GM23338 (cell line): ENCODE measurements around the gene LUZP2. TPM values are rescaled to one million over a fixed set of nuclear protein-coding genes. Genes with fewer than 3 reads are reported as not detected.

Experiments
- ATAC-seq: fragments of 200-7000 bp; cut with Tn5 transposase; 3 replicates; pipeline ENCODE4 v1.9.1; 2020
- DNase-seq: peaks from one replicate; pipeline ENCODE4 v3.0.0-alpha.2; 2015; ENCODE audit warnings: low spot score
- H2AFZ ChIP-seq: fragments of 200-600 bp; sonication (generic); 2 replicates; pipeline ENCODE4 v1.8.0; 2016; ENCODE audit warnings: antibody characterized with exemption, mild to moderate bottlenecking, moderate library complexity
- H3F3A ChIP-seq: fragments of 200-600 bp; sonication (generic); replicated peaks from 2 replicates; pipeline ENCODE4 v1.8.0; 2017; ENCODE audit warnings: antibody characterized with exemption, mixed run types, low read depth
- H3K27ac ChIP-seq: fragments of 200-600 bp; sonication (generic); 2 replicates; pipeline ENCODE4 v1.6.1; 2016; ENCODE audit warnings: low read depth
- H3K27me3 ChIP-seq: fragments of 200-600 bp; sonication (generic); 2 replicates; pipeline ENCODE4 v1.8.0; 2016; ENCODE audit warnings: mild to moderate bottlenecking, mixed run types, moderate library complexity; ENCODE audit not compliant: insufficient read depth
- H3K36me3 ChIP-seq: fragments of 200-600 bp; sonication (generic); 2 replicates; pipeline ENCODE4 v1.8.0; 2016; ENCODE audit warnings: mild to moderate bottlenecking; ENCODE audit not compliant: insufficient read depth
- H3K4me1 ChIP-seq: fragments of 200-600 bp; sonication (generic); 2 replicates; pipeline ENCODE4 v1.8.0; 2016; ENCODE audit warnings: mild to moderate bottlenecking, moderate library complexity; ENCODE audit not compliant: insufficient read depth
- H3K4me2 ChIP-seq: fragments of 200-600 bp; sonication (generic); 2 replicates; pipeline ENCODE4 v1.7.1; 2017; ENCODE audit warnings: mixed run types
- H3K4me3 ChIP-seq: fragments of 200-600 bp; sonication (generic); 2 replicates; pipeline ENCODE4 v1.6.1; 2016; ENCODE audit warnings: mixed run types
- H3K79me2 ChIP-seq: fragments of 200-600 bp; sonication (generic); replicated peaks from 2 replicates; pipeline ENCODE4 v1.8.0; 2017; ENCODE audit warnings: mild to moderate bottlenecking; ENCODE audit not compliant: insufficient read depth
- H3K9me2 ChIP-seq: fragments of 200-600 bp; sonication (generic); 2 replicates; pipeline ENCODE4 v1.8.0; 2017; ENCODE audit not compliant: insufficient read depth
- H4K20me1 ChIP-seq: fragments of 200-600 bp; sonication (generic); replicated peaks from 2 replicates; pipeline ENCODE4 v1.8.0; 2017; ENCODE audit warnings: mild to moderate bottlenecking; ENCODE audit not compliant: insufficient read depth
- H3K27ac Mint-ChIP-seq: 2 replicates; pipeline ENCODE4 v1.8.0; 2020; ENCODE audit warnings: inconsistent platforms, mild to moderate bottlenecking, moderate library complexity, mixed read lengths
- H3K27me3 Mint-ChIP-seq: 3 replicates; pipeline ENCODE4 v1.8.0; 2022; ENCODE audit warnings: low read depth, mild to moderate bottlenecking, moderate library complexity, mixed read lengths, inconsistent platforms; ENCODE audit not compliant: insufficient read depth, poor library complexity
- H3K36me3 Mint-ChIP-seq: 3 replicates; pipeline ENCODE4 v1.8.0; 2021; ENCODE audit warnings: low read depth, mild to moderate bottlenecking, inconsistent platforms, moderate library complexity, mixed read lengths
- H3K4me1 Mint-ChIP-seq: 3 replicates; pipeline ENCODE4 v1.8.0; 2020; ENCODE audit warnings: mild to moderate bottlenecking, inconsistent platforms, mixed read lengths
- H3K4me3 Mint-ChIP-seq: 3 replicates; pipeline ENCODE4 v1.8.0; 2021; ENCODE audit warnings: moderate library complexity, mild to moderate bottlenecking, inconsistent platforms, mixed read lengths
- H3K9me3 Mint-ChIP-seq: 3 replicates; pipeline ENCODE4 v1.8.0; 2020; ENCODE audit warnings: moderate library complexity, mild to moderate bottlenecking, inconsistent platforms, mixed read lengths
- CREB1 ChIP-seq: fragments of 250-450 bp; sonication (Bioruptor Pico); IDR thresholded peaks from 2 replicates; pipeline ENCODE4 v1.5.0; 2020; ENCODE audit warnings: low read depth, mild to moderate bottlenecking, moderate library complexity
- EZH2 ChIP-seq: fragments of 200-600 bp; sonication (generic); IDR thresholded peaks from one replicate; pipeline ENCODE4 v1.8.0; 2017; ENCODE audit warnings: antibody characterized with exemption, mild to moderate bottlenecking, low read depth; ENCODE audit not compliant: unreplicated experiment
- EZH2phosphoT487 ChIP-seq: fragments of 200-600 bp; sonication (generic); IDR thresholded peaks from one replicate; pipeline ENCODE4 v1.8.1; 2018; ENCODE audit warnings: antibody characterized with exemption; ENCODE audit not compliant: unreplicated experiment
- JUNB ChIP-seq: IDR thresholded peaks from one replicate; pipeline ENCODE4 v1.6.1; 2016; ENCODE audit warnings: antibody characterized with exemption; ENCODE audit not compliant: unreplicated experiment
- NANOG ChIP-seq: IDR thresholded peaks from 2 replicates; pipeline ENCODE4 v1.6.1; 2016; ENCODE audit warnings: antibody characterized with exemption, borderline replicate concordance
- POLR2AphosphoS5 ChIP-seq: IDR thresholded peaks from 2 replicates; pipeline ENCODE4 v1.6.1; 2016; ENCODE audit warnings: antibody characterized with exemption, low read depth
- STAT1 ChIP-seq: IDR thresholded peaks from one replicate; pipeline ENCODE4 v1.6.1; 2016; ENCODE audit warnings: antibody characterized with exemption; ENCODE audit not compliant: unreplicated experiment
- ZNF114 ChIP-seq: fragments of 250-450 bp; sonication (Bioruptor Pico); IDR thresholded peaks from 2 replicates; pipeline ENCODE4 v1.5.0; 2020; ENCODE audit warnings: mild to moderate bottlenecking, moderate library complexity
- ZNF331 ChIP-seq: fragments of 250-450 bp; sonication (Bioruptor Pico); IDR thresholded peaks from 2 replicates; pipeline ENCODE4 v1.5.0; 2020; ENCODE audit warnings: low read depth, mild to moderate bottlenecking, moderate library complexity
- polyA plus RNA-seq: library from polyadenylated mRNA; unstranded; fragments of >200 nt; fragmentation: Nextera tagmentation; extraction: Ambion mirVana; gene quantifications from 2 replicates; pipeline ENCODE4 v1.2.1, GENCODE V29; 2016
- total RNA-seq: library from RNA; depleted of rRNA; stranded (reverse); fragments of >200 nt; shearing (Covaris generic); gene quantifications from 2 replicates; pipeline ENCODE4 v1.2.3, GENCODE V29; 2014
- TF ChIP-seq, protein P1 (sequence below), 2 experiments: fragments of 200-600 bp in 1 of 2; sonication (generic) in 1 of 2; conservative IDR thresholded peaks; 2 replicates each; pipeline versions ENCODE4 v1.5.1 to v1.6.1; 2016 to 2017; ENCODE audit warnings: antibody characterized with exemption in 2 of 2, low read depth in 2 of 2, mild to moderate bottlenecking in 2 of 2, moderate library complexity in 1 of 2
- TF ChIP-seq, protein P2 (sequence below): fragments of 250-450 bp; sonication (Bioruptor Pico); IDR thresholded peaks from 2 replicates; pipeline ENCODE4 v1.5.0; 2020; ENCODE audit warnings: mild to moderate bottlenecking, moderate library complexity
- TF ChIP-seq, protein P3 (sequence below): IDR thresholded peaks from one replicate; pipeline ENCODE4 v1.6.1; 2018; ENCODE audit warnings: antibody characterized with exemption; ENCODE audit not compliant: unreplicated experiment
- TF ChIP-seq, protein P4 (sequence below): IDR thresholded peaks from 2 replicates; pipeline ENCODE4 v1.6.1; 2016; ENCODE audit warnings: antibody characterized with exemption

Gene LUZP2
- total and polyA plus RNA-seq, 2 experiments from 2014 or later: 2.0 to 9.2 TPM

DNA sequence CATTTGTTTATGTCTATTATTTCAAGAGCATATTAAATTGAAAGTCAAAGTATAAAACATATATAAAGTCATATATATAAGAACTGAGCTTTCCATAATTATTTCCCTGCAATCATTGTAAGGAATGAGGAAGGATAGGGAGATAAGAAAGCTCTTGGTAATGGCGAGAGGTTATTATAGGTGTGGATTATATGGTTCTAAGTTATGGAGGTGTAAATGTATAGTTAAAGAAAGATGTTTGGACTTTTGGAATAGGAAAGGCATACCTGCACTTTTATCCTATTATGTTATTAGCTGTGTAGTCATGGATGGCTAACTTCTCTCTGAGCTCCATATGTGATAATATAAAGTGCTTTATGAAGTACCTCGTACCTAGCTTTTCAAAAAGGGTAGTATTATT lies 127.6 kb downstream of the LUZP2 start:
- no peak for TF ChIP-seq ZNF114 (CRISPR knock-in tag)
- TF ChIP-seq JUNB: no peak
- TF ChIP-seq POLR2AphosphoS5: no peak
- no peak for TF ChIP-seq EZH2
- TF ChIP-seq CREB1 (CRISPR knock-in tag): no peak
- TF ChIP-seq, protein P1, sequence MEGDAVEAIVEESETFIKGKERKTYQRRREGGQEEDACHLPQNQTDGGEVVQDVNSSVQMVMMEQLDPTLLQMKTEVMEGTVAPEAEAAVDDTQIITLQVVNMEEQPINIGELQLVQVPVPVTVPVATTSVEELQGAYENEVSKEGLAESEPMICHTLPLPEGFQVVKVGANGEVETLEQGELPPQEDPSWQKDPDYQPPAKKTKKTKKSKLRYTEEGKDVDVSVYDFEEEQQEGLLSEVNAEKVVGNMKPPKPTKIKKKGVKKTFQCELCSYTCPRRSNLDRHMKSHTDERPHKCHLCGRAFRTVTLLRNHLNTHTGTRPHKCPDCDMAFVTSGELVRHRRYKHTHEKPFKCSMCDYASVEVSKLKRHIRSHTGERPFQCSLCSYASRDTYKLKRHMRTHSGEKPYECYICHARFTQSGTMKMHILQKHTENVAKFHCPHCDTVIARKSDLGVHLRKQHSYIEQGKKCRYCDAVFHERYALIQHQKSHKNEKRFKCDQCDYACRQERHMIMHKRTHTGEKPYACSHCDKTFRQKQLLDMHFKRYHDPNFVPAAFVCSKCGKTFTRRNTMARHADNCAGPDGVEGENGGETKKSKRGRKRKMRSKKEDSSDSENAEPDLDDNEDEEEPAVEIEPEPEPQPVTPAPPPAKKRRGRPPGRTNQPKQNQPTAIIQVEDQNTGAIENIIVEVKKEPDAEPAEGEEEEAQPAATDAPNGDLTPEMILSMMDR (conservative IDR thresholded peaks at IDR 0.05; ENCODE audit: low read depth in 2 of 2): no peak
- no peak for TF ChIP-seq NANOG
- TF ChIP-seq, protein P2, sequence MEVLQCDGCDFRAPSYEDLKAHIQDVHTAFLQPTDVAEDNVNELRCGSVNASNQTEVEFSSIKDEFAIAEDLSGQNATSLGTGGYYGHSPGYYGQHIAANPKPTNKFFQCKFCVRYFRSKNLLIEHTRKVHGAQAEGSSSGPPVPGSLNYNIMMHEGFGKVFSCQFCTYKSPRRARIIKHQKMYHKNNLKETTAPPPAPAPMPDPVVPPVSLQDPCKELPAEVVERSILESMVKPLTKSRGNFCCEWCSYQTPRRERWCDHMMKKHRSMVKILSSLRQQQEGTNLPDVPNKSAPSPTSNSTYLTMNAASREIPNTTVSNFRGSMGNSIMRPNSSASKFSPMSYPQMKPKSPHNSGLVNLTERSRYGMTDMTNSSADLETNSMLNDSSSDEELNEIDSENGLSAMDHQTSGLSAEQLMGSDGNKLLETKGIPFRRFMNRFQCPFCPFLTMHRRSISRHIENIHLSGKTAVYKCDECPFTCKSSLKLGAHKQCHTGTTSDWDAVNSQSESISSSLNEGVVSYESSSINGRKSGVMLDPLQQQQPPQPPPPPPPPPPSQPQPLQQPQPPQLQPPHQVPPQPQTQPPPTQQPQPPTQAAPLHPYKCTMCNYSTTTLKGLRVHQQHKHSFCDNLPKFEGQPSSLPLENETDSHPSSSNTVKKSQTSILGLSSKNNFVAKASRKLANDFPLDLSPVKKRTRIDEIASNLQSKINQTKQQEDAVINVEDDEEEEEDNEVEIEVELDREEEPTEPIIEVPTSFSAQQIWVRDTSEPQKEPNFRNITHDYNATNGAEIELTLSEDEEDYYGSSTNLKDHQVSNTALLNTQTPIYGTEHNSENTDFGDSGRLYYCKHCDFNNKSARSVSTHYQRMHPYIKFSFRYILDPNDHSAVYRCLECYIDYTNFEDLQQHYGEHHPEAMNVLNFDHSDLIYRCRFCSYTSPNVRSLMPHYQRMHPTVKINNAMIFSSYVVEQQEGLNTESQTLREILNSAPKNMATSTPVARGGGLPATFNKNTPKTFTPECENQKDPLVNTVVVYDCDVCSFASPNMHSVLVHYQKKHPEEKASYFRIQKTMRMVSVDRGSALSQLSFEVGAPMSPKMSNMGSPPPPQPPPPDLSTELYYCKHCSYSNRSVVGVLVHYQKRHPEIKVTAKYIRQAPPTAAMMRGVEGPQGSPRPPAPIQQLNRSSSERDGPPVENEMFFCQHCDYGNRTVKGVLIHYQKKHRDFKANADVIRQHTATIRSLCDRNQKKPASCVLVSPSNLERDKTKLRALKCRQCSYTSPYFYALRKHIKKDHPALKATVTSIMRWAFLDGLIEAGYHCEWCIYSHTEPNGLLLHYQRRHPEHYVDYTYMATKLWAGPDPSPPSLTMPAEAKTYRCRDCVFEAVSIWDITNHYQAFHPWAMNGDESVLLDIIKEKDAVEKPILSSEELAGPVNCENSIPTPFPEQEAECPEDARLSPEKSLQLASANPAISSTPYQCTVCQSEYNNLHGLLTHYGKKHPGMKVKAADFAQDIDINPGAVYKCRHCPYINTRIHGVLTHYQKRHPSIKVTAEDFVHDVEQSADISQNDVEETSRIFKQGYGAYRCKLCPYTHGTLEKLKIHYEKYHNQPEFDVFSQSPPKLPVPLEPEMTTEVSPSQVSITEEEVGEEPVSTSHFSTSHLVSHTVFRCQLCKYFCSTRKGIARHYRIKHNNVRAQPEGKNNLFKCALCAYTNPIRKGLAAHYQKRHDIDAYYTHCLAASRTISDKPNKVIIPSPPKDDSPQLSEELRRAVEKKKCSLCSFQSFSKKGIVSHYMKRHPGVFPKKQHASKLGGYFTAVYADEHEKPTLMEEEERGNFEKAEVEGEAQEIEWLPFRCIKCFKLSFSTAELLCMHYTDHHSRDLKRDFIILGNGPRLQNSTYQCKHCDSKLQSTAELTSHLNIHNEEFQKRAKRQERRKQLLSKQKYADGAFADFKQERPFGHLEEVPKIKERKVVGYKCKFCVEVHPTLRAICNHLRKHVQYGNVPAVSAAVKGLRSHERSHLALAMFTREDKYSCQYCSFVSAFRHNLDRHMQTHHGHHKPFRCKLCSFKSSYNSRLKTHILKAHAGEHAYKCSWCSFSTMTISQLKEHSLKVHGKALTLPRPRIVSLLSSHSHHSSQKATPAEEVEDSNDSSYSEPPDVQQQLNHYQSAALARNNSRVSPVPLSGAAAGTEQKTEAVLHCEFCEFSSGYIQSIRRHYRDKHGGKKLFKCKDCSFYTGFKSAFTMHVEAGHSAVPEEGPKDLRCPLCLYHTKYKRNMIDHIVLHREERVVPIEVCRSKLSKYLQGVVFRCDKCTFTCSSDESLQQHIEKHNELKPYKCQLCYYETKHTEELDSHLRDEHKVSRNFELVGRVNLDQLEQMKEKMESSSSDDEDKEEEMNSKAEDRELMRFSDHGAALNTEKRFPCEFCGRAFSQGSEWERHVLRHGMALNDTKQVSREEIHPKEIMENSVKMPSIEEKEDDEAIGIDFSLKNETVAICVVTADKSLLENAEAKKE (CRISPR knock-in tag): no peak
- no peak for TF ChIP-seq ZNF331 (CRISPR knock-in tag)
- TF ChIP-seq EZH2phosphoT487: no peak
- TF ChIP-seq STAT1: no peak
- TF ChIP-seq, protein P3, sequence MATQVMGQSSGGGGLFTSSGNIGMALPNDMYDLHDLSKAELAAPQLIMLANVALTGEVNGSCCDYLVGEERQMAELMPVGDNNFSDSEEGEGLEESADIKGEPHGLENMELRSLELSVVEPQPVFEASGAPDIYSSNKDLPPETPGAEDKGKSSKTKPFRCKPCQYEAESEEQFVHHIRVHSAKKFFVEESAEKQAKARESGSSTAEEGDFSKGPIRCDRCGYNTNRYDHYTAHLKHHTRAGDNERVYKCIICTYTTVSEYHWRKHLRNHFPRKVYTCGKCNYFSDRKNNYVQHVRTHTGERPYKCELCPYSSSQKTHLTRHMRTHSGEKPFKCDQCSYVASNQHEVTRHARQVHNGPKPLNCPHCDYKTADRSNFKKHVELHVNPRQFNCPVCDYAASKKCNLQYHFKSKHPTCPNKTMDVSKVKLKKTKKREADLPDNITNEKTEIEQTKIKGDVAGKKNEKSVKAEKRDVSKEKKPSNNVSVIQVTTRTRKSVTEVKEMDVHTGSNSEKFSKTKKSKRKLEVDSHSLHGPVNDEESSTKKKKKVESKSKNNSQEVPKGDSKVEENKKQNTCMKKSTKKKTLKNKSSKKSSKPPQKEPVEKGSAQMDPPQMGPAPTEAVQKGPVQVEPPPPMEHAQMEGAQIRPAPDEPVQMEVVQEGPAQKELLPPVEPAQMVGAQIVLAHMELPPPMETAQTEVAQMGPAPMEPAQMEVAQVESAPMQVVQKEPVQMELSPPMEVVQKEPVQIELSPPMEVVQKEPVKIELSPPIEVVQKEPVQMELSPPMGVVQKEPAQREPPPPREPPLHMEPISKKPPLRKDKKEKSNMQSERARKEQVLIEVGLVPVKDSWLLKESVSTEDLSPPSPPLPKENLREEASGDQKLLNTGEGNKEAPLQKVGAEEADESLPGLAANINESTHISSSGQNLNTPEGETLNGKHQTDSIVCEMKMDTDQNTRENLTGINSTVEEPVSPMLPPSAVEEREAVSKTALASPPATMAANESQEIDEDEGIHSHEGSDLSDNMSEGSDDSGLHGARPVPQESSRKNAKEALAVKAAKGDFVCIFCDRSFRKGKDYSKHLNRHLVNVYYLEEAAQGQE: no peak
- TF ChIP-seq, protein P4, sequence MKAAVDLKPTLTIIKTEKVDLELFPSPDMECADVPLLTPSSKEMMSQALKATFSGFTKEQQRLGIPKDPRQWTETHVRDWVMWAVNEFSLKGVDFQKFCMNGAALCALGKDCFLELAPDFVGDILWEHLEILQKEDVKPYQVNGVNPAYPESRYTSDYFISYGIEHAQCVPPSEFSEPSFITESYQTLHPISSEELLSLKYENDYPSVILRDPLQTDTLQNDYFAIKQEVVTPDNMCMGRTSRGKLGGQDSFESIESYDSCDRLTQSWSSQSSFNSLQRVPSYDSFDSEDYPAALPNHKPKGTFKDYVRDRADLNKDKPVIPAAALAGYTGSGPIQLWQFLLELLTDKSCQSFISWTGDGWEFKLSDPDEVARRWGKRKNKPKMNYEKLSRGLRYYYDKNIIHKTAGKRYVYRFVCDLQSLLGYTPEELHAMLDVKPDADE: no peak
- H3K4me1 Mint-ChIP-seq: peaks cover 10% of the 10 kb centered on the region
- H3K36me3 Mint-ChIP-seq: no peaks in the 10 kb centered on the region
- Histone ChIP-seq H3K79me2 (no peaks in the 10 kb centered on the region), H3K9me2 (no peaks in the 10 kb centered on the region), H3K4me1 (peaks cover 2% of the 10 kb centered on the region; the same call in 1 of the 2 replicates), H3K27me3 (no peaks in the 10 kb centered on the region), H2AFZ (no peak overlapping the region), H3K36me3 (no peaks in the 10 kb centered on the region), H4K20me1 (no peaks in the 10 kb centered on the region), H3F3A (no peaks in the 10 kb centered on the region), H3K4me3 (no peak overlapping the region), H3K27ac (no peak overlapping the region), H3K4me2 (no peak overlapping the region)
- no peaks in the 10 kb centered on the region for H3K27me3 Mint-ChIP-seq
- no peaks in the 10 kb centered on the region for H3K9me3 Mint-ChIP-seq
- H3K4me3 Mint-ChIP-seq: no peak overlapping the region
- ATAC-seq (no peak), DNase-seq (no peak)
- H3K27ac Mint-ChIP-seq: no peak overlapping the region
